Loucy (cell line): ENCODE results near the gene OR2A7.
"Not testable (repeated sequence)": the region's sequence is repeated elsewhere in the genome, so short reads cannot be mapped to it uniquely, and the experiment has no call there.

Source experiments
- CTCF ChIP-seq: fragments of 200-600 bp; sonication (generic); conservative IDR thresholded peaks from 2 replicates; pipeline ENCODE4 v1.5.1; 2014; ENCODE audit warnings: mild to moderate bottlenecking, antibody characterized with exemption, low read length
- EZH2phosphoT487 ChIP-seq: fragments of 200-600 bp; IDR thresholded peaks from 2 replicates; pipeline ENCODE4 v1.6.1; 2018; ENCODE audit warnings: antibody characterized with exemption, mild to moderate bottlenecking, moderate library complexity, borderline replicate concordance

- not testable (repeated sequence) for TF ChIP-seq CTCF, EZH2phosphoT487
Measured at GRCh38 chr7:144311872-144312469, 47.4 kb upstream of the OR2A7 start, which contains the start of gene OR2A1.
